NCI-H524 treated with DMSO at 0.1 percent for 48 hours (cell line): ENCODE results near the gene SDE2.
"Not testable (repeated sequence)": the region's sequence is repeated elsewhere in the genome, so short reads cannot be mapped to it uniquely, and the experiment has no call there.

ENCODE experiments used
- DNase-seq: peaks from one replicate; lab custom pipeline; 2025; lab: John Stamatoyannopoulos, UW

The SDE2 gene

GRCh38 chr1:225975146-225975545, 24.0 kb downstream of the SDE2 start:
- DNase-seq, result not testable (repeated sequence)

GRCh38 chr1:225974454-225974853, 24.7 kb downstream of the SDE2 start:
- no peak for DNase-seq

GRCh38 chr1:225973158-225973557, 26.0 kb downstream of the SDE2 start:
- peak; percentile 72 for DNase-seq

- DNase-seq, result no peak
Observed at GRCh38 chr1:225972344-225973152, 26.6 kb downstream of the SDE2 start.

- DNase-seq, result not testable (repeated sequence)
Observed at GRCh38 chr1:225970592-225971157, 28.5 kb downstream of the SDE2 start.

GRCh38 chr1:225969751-225970150, 29.4 kb downstream of the SDE2 start:
- not testable (repeated sequence) for DNase-seq

- no peak for DNase-seq
Observed at GRCh38 chr1:225965231-225965630, 33.9 kb downstream of the SDE2 start.

GRCh38 chr1:225963735-225964530, 35.2 kb downstream of the SDE2 start:
- no peak for DNase-seq

GRCh38 chr1:225962440-225962975, 36.6 kb downstream of the SDE2 start:
- no peak for DNase-seq

GRCh38 chr1:225961659-225962439, 37.3 kb downstream of the SDE2 start:
- DNase-seq, result no peak

GRCh38 chr1:225958041-225958440, 41.1 kb downstream of the SDE2 start:
- DNase-seq, result no peak

GRCh38 chr1:225954753-225955152, 44.4 kb downstream of the SDE2 start:
- DNase-seq, result no peak

- DNase-seq, result no peak
Observed at GRCh38 chr1:225953315-225953714, 45.8 kb downstream of the SDE2 start.

GRCh38 chr1:225950905-225951497, 48.1 kb downstream of the SDE2 start:
- no peak for DNase-seq

GRCh38 chr1:225949041-225949440, 50.1 kb downstream of the SDE2 start:
- DNase-seq, result no peak

- no peak for DNase-seq
Observed at GRCh38 chr1:225946803-225947202, 52.3 kb downstream of the SDE2 start.

GRCh38 chr1:225946082-225946620, 53.0 kb downstream of the SDE2 start:
- DNase-seq, result no peak

- DNase-seq, result no peak
Observed at GRCh38 chr1:225945564-225945963, 53.6 kb downstream of the SDE2 start.

GRCh38 chr1:225944951-225945350, 54.2 kb downstream of the SDE2 start:
- DNase-seq, result no peak

- no peak for DNase-seq
Observed at GRCh38 chr1:225944387-225944786, 54.8 kb downstream of the SDE2 start.

- DNase-seq, result no peak
Observed at GRCh38 chr1:225943582-225943981, 55.6 kb downstream of the SDE2 start.
